Measurements from ENCODE around the gene CAMKK2.
"Not testable (repeated sequence)": the region's sequence is repeated elsewhere in the genome, so short reads cannot be mapped to it uniquely, and the experiment has no call there.

The CAMKK2 gene

DNA sequence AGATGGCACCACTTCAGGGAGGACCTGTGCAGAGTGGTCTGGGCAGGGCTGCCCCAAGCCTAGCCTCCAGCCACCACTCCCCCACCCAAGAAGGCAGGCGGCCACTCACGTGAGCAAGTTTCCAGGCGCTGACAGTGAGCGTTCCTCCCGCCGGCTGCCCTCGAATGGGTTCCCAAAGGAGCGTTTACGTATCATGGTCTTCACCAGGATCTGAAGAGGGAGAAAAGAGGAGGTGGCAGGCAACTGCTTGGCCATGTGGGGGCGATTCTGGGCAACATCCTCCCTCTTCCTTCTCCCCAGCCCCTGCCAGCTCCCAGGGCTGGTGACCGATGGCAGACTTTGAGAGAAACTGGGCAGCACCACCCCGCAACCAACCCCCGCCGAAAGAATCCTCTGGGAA lies 51.5 kb downstream of the CAMKK2 start:
- no peak for FAIRE-seq

DNA sequence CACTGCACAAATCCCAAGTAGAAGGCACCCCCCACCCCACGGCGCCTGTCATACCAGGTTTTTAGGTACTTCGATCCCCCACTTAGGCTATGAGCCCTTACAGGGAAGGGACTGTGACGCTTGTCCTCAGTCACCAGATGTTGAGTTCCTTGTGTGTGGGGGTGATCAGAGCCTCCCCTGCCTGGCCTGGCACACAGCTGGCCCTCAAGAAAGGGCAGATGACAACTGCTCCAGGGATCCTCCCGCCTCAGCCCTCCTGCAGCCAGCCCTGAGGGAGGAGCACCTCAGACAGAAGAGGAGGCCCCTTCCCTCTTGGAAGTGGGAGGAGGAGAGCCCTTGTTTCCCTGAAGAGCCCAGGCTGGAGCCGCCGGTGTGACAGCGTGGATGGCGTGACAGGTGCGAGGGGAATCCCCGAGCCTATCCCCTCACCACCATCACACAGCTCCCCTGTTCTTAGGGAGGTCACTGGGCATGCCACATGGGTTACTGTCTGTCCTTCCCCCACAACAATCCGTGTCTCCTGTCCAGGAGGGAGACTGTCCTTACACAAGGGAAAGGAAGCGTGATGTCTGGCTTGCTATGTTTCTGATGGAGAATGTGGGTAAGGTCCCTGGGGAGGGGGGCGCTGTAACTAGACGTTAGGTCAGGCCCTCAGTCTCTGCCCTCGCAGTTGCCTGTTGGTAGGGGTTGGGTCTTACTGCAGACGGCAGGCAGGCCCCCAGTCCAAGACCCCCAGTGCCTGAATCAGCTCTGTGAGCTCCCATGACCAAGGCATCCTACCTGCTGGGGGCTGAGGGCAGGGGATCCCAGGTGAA lies 55.1 kb downstream of the CAMKK2 start:
- FAIRE-seq: no peak

DNA sequence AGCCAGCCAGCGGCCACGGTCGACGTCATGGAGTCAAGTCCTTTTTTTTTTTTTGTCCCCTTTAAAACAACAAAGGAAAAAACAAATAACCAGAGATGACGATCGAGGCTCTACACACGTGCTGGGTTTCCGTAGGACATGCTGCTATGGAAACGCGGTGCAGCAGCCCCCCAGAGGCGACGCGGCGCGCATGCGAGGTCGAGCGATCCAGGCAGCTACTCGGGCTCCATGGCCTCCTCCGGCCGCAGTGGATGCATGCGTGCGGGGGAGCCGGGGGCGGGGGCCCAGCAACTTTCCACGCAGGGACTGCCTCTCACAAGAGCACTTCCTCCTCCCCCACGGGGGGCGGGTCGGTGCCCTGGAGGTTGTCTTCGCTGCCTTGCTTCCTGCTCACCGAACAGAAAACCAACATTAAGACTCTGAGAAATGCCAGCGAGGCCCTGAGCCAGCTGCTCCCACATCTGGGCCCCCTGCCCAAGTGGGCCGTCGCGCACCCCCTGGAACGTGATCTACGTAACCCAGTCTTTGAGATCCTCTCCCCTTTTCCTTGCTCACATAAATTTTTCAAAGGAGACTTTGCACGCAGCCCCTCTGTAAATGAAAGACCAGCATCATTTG lies 55.9 kb downstream of the CAMKK2 start:
- FAIRE-seq: no peak

DNA sequence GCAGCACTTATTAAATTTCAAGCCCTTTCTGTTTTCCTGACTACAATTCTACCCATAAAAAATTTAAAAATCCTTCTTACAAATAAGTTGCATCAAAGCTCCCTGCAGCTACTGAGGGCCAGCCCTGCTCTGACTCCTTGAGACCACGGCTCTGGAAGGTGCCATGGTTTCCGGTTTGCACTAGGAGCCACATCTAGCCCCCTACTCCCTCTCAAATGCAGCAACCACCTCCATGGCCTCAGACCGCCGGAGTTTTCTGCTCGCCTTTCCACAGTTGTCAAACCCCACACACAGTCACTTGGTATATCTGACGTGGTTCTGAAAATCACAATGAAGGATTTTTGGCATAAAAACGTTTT lies 56.5 kb downstream of the CAMKK2 start:
- FAIRE-seq: no peak

DNA sequence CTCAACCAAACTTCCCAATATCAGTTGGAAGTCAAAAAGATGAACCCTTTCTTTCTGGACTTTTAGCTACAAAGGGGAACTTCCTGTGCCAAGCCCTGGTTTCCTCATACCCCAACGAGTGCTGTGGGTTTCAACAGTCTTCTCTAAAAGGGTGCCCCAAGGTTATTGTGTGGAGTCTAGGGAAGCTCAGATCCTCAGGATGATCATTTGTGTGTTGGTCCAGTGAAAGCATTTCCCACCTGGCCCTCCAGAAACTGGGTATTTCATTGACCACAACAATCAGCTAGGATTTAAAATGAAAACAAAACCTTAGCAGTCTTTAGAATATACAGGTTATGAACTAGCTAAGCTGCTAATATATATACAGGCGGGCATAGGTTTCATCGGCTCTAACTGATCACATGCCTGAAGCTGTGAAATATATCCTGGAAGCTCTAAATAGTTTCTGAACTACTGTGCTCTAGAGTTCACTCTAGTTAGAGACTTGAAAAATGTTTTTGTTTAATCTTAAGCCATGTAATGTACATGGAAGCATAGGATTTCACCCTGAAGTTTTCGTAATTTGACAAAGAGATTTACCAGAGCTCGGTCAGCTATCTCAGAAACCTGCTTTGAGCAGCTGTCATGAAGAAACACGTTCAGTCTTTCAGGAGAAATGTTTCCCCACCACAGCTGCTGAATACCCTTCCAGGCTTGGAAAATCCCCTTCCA lies 57.0 kb downstream of the CAMKK2 start:
- no peak for FAIRE-seq

DNA sequence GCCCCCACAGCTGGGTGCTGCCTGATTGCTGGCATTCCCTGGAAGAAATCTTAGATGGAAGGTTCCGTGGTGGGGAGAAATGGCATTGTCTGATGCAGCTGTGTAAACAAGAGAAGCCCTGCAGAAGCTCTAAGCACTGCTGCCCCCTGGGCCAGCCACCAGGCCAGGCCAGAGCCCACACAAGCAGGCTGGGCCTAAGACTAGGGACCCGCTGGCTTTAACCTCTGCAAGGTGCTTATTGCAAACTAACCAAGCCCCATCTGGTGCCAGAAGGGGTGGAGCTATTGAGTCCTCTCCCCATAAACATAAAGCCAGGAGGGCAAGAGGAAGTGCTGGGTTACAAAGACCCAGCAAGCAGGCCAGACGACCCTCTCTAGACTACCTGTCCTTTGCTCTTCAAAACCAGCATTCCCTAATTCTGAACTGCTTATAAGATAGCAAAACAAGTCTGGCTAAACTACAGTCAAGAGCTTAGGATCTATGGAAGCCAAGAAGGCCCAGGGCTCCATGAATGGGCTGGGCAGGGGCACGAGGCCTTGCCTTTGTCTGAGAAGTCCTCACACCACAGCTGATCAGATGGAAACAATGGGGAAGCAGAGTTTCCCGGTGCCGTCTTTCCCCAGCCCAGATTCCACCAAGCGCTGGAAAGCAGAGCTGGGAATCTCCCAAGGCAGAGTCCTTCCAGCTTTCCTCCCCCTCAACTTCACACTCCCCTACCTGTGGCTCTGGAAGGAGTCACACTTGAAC lies 57.7 kb downstream of the CAMKK2 start:
- no peak for FAIRE-seq

DNA sequence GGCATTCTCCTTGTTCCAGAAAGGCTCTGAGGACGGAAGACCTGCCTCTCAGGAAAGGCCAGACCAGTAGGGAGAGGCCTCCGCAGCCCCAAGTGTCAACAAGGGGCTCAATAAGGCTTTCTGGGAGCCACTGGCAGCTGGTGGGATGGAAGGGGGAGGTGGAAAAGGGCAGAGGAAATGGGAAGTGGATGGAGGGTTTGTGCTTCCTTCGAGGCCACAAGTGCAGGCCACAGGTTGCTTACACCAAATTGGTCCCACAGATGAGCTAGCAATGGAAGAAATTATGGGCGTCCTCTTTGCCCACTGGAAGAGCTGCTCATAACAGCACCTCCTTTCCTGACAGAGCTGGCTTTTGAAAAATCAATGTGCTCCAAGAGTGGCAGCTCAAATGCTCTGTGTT lies 58.4 kb downstream of the CAMKK2 start:
- FAIRE-seq: no peak

DNA sequence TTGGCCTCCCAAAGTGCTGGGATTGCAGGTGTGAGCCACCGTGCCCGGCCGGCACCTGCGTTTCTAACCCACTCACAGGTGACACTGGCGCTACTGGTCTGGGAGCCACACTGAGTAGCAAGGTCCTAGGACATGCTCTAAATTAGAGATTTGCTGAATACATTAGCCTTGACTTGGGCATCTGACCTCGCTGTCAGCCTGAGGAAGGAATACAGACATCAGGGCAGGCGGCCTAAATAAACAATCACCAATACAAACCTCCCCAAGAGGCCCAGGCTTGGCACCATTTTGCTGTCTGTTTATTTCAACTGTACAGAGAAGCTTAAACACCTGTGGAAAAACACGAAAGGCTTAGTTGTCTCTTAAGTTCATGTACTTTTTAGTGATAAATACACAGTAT lies 59.1 kb downstream of the CAMKK2 start:
- FAIRE-seq: no peak

DNA sequence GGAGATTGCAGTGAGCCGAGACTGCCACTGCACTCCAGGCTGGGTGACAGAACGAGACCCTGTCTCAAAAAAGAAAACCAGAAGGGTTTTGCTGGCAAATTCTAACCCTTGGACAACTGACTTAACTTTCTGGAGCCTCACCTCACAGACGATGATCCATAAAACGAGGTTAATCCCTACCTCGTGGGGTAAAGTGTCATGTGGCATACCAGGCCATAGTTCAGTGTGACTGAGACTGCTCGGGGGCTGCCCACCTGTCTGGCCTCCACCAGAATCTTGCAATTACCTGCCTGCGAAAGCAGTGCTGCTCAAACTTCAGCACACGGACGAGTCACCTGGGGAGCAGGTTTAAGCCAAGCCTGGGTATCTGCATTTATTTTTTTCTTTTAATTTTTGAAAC lies 59.7 kb downstream of the CAMKK2 start:
- FAIRE-seq: no peak

DNA sequence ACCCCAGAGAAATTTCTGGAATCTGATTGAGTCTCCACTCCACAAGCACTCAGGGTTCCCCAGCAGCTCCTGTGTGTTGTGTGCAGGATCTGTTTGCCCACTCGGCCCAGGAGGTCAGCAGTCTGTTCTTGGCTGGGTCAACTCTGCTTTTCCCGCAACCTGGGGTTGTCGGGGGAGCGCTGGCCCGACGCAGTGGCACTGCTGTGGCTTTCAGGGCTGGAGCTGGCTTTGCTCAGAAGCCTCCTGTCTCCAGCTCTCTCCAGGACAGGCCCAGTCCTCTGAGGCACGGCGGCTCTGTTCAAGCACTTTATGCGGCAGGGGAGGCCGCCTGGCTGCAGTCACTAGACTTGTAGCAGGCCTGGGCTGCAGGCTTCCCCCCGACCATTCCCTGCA lies 62.9 kb downstream of the CAMKK2 start:
- no peak for FAIRE-seq

DNA sequence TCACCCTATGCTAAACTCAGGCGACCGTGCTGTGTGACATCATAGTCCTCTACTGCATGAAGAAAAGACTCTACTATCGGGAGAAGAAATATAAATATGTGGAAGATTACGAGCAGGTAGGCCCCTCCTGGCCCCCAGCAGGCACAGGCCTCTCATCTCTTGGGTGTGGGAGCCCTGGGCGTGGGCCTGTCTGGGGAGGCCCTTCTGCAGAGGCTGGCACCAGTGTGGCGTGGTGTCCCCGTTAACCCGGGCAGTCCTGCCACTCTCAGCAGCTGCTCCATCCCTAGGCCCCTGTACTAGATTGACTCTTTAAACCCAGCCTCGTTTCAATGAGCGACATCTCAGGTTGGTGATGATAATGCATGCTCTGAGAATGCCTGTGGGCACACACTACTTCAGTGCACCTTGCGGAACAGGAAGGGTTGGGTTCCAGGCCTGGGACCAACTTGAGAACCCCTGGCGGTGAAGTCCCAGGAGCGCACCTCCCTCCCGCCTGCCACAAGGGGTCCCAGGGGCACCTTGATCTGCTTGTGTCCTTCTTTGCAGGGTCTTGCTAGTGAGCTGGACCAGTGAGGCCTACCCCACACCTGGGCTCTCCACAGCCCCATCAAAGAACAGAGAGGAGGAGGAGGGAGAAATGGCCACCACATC lies 63.4 kb downstream of the CAMKK2 start:
- FAIRE-seq: no peak

DNA sequence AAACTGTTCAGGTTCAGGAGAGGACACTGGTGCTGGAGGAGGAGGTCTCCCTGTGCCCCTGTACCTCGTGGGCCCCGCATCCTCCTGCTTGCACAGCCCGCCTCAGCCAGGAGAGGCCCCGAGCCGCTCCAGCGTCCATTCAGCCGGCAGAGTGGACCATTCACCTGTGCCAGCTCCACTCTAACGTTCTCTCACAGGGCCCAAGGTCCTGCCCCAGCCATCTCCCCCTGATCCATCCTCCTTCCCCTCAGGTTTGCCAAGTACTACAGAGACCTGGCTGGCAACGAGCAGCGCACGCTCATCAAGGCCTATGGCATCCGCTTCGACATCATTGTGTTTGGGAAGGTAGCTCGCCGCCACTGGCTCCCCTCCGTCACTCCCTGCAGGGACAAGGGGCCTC lies 64.3 kb downstream of the CAMKK2 start:
- no peak for FAIRE-seq

DNA sequence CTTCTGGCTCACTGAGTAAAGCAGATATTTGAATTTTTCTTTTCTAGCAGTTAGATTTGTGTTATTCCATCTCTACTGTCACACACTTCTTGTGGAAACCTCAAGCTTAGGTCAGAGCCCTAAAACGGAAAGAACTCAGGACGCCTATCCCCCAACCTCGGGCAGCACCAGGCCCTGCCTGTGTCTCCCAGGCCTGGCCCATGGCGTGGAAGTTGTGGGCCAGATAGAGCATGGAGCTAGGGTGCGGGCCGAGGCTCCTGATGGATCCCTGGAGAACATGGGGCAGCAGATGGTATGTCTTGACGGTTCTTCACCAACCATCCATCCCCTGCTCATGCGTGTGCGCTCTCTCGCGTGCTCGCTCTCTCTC lies 66.0 kb downstream of the CAMKK2 start:
- FAIRE-seq: no peak

DNA sequence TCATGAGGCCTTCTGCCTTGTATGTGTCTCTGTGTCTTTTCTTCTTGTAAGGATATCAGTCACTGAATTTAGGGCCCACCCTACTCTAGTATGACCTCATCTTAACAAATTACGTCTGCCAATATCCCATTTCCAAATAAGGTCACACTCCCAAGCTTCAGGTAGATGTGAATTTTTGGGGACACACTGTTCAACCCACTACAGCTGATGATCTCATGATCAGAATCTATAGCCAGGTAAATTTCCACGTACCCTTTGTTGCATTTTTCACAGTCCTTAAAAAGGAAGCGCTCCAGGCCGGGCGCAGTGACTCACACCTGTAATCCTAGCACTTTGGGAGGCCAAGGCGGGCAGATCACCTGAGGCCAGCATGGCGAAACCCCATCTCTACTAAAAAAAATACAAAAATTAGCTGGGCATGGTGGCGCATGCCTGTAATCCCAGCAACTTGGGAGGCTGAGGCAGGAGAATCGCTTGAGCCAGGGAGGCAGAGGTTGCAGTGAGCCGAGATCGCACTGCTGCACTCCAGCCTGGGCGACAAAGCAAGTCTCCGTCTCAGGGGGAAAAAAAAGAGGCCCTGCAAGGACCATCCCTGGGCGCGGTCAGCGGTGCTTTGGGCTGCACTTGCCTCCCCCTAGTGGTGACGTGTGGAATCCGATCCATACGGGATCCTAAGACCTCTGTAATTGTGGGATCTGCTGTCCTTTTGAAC lies 66.5 kb downstream of the CAMKK2 start:
- FAIRE-seq: not testable (repeated sequence)

DNA sequence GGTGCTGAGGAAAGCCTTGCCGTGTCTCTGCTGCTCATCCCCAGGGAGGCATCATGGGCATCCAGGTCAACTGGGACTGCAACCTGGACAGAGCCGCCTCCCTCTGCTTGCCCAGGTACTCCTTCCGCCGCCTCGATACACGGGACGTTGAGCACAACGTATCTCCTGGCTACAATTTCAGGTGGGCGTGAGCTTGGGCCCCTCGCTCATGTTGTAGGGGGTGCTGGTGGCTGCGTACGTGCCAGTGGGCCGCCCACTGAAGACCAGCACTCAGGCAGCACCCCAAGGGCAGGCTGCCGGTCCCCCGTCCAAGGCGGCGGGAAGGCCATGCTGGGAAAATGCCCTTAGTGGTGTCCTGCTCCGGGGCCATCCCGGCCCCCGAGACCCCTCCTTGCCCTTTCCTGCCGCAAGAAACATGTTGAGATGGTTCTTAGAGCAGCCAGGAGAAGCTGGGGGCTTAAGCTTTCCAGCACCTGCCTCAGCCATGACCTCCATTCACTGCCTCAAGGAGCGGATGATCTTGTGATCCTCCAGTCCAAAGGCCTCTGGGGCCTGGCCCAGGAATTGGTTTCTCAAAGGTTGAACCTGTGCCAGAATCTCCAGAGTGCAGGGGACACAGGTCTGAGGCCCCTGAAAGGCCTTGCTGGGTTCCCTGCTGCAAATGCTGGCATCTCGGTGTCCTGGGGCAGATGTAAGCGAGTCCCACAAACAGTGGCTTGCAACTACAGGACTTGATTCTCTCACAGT lies 67.4 kb downstream of the CAMKK2 start:
- FAIRE-seq: no peak

DNA sequence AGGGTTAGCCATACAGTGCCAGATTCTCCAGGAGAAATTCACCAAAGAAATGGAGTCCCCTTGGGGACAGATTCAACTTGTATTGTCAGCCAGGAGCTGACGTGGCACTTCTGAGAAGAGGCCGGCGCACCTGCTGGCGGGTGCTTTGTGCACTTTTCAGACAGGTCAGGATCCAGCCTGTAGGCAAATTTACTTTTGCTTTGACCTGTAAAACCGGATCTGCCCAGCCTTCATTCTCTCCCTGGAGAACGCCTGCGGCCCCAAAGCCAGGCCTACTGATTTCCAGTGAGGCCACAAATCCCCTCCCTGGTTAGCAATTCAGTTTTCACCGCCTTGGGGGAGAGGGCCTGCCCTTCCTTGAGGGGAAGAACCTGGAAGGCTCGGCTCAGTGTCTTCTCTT lies 69.2 kb downstream of the CAMKK2 start:
- no peak for FAIRE-seq

DNA sequence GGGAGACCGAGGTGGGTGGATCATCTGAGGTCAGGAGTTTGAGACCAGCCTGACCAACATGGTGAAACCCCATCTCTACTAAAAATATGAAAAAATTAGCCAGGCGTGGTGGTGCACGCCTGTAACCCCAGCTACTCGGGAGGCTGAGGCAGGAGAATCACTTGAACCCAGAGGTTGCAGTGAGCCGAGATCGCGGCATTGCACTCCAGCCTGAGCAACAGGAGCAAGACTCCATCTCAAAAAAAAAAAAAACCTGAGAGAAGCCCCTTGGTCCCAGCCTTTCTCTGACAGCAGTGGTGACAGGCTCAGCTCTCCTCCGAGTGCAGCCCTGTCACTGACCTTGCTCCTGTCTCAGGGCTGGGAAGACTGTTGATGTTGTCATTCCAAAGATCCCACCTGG lies 69.6 kb downstream of the CAMKK2 start:
- FAIRE-seq: not testable (repeated sequence)

DNA sequence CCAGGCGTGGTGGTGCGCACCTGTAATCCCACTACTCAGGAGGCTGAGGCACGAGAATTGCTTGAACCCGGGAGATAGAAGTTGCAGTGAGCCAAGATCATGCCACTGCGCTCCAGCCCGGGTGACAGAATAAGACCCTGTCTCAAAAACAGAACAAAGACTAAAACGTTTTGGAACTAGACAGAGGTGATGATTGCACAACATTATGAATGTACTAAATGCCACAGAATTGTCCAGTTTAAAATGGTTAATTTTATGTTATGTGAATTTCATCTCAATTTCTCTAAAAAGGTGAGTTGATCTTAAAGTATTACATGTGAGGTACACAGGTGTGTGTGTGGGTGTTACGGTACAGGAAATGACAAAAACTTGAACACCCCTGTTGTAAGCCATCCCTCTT lies 70.1 kb downstream of the CAMKK2 start:
- no peak for FAIRE-seq

DNA sequence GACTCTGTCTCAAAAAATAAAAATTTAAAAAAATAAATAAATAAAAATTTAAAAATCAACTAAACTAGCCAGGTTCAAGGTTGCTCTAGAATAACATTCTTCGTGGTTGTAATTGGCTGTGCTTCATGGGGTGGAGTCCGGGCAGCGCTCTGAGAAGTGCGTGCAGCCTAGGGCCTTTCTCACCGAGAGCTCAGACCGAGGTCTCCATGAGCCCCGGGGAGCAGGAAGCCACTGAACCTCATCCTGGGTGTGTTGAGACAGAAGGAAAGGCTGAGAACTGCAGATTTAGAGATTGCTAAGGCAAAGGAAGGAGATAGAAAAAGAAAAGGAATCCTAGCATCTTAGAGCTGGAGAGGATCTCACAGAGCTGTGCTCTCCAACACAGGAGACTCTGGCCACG lies 71.9 kb downstream of the CAMKK2 start:
- FAIRE-seq: no peak

DNA sequence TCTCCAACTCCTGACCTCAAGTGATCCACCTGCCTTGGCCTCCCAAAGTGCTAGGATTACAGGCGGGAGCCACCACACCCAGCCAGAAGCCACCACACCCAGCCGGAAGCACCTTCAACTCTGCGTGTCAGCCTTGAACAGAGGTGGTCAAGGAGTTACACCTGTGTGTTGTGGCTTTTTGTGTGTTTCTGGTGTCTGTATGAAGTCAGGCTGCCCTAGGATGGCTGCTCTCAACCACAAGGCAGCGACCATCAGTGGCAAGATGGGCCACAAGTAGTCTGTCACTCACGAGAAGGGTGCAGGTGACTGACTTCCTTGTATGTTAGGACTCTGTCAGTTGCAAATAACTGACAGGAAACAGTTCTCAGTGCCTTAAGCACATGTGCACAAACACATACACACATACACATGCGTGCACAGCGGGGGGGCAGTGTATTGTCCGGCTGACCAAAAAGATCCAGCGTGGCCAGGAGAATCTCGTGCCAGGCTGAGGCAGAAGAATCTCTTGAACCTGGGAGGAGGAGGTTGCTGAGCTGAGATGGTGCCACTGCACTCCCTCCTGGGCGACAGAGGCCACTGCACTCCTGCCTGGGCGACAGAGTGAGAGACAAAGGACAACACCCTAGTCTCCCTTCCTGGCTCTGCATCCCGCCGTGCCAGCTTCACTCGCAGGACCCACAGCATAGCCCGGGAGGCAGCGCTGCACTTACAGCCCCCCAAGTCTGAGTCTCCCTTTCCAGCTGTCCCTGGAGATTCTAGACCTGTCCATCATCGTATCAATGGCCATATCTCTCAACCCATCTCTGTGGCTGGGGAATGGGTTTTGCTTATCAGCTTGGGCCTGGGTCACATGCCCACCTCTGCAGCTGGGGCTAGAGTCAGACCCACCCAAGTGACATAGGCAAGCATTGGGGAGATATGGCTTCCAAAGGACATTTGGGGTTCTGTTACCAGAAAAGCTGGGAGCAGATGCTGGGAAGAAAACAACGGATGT lies 72.9 kb downstream of the CAMKK2 start:
- FAIRE-seq: no peak
